NCI-H1694 treated with DMSO at 0.1 percent for 48 hours (cell line): ENCODE measurements around the gene MEG3.
"Not testable (repeated sequence)": the region's sequence is repeated elsewhere in the genome, so short reads cannot be mapped to it uniquely, and the experiment has no call there.

Experiments used
- DNase-seq: peaks from one replicate; lab custom pipeline; 2025; lab: John Stamatoyannopoulos, UW

Gene MEG3

GRCh38 chr14:100815478-100816285, 10.2 kb upstream of the MEG3 start:
- DNase-seq, result no peak

GRCh38 chr14:100816286-100816949, 9.5 kb upstream of the MEG3 start:
- DNase-seq, result no peak

DNA sequence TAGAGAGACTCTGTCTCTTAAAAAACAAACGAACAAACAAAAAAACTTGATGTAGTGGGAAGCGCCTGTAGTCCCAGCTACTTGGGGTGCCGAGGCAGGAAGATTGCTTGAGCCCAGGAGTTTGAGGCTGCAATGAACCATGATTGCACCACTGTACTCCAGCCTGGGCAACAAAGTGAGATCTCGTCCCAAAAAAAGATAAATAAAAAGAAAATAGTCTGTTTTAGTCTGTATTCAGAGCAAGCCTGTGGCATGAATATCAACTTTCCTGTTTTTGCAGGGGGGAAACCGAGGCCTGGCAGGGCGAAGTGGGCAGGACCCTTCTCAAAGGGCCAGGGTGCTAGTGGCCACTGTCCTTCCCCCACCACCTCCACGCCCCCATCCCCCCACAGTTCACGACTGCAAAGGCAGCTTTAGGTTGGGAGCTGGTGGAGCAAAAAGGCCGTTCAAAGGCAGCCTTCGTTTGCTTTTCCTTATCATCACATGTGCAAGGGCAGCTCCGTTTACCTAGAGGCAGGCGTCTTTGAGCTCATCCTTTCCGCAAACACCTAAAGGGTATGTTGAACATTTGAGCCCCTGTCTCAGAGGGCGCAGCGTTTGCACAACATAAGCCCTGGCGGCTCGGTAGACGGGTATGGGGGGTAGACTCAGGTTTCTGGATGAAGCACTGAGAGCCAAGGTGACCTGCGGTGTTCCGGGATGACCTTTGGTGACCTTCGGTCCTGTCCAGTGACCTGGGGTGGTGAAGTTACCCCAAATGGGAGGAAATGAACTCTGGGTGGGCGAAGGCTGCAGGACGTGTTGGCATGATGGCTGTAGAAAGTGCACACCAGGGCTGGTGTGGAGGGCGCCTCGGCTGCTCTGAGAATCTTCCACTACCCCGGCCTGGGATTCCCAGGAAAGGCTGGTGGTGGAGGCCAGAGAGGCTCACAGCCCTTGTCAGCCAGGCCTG, 8.7 kb upstream of the MEG3 start:
- no peak for DNase-seq

- DNase-seq, result no peak
Observed at GRCh38 chr14:100818221-100818699, 7.7 kb upstream of the MEG3 start.

- DNase-seq, result not testable (repeated sequence)
Observed at GRCh38 chr14:100818923-100819322, 7.0 kb upstream of the MEG3 start.

GRCh38 chr14:100819453-100819828, 6.5 kb upstream of the MEG3 start:
- no peak for DNase-seq

DNA sequence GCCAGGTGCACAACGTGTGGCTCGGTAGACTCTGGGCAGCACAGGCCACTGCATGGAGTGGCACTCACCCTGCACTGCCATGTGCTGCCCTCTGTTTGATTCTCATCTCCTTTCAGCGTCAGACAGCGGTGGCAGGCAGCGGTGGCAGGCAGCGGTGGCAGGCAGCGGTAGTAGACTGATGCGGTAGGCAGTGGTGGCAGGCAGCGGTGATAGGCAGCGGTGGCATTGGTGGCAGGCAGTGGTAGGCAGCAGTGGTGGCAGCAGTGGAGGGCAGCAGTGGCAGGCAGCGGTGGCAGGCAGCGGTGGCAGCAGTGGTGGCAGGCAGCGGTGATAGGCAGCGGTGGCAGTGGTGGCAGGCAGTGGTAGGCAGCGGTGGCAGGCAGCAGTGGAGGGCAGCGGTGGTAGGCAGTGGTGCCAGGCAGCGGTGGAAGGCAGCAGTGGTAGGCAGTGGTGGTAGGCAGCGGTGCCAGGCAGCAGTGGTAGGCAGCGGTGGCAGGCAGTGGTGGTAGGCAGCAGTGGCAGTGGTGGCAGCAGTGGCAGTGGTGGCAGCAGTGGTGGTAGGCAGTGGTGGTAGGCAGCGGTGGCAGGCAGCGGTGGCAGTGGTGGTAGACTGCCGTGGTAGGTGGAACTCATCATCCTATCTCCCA, 6.0 kb upstream of the MEG3 start:
- DNase-seq, result no peak

DNA sequence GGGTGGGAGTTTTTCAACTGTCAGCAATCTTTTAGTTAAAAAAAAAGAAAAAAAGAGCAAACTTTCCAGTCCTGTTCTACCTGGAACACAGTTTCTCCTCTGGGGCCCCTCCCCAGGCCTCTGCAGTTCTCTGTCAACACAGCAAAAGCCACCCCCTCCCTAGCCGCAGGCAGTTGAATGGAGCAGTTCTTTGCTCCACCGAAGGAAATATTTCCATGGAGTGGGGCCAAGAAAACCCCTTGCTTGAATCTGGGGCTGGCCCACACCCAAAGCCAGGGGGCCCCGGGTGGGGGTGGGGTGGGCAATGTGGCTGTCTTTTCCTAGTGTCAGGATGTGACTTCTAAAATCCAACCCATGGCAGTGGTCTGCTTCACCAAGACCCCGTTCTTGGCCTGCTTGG, 5.0 kb upstream of the MEG3 start:
- no peak for DNase-seq

- DNase-seq, result no peak
Observed at GRCh38 chr14:100822013-100822412, 3.9 kb upstream of the MEG3 start.

DNA sequence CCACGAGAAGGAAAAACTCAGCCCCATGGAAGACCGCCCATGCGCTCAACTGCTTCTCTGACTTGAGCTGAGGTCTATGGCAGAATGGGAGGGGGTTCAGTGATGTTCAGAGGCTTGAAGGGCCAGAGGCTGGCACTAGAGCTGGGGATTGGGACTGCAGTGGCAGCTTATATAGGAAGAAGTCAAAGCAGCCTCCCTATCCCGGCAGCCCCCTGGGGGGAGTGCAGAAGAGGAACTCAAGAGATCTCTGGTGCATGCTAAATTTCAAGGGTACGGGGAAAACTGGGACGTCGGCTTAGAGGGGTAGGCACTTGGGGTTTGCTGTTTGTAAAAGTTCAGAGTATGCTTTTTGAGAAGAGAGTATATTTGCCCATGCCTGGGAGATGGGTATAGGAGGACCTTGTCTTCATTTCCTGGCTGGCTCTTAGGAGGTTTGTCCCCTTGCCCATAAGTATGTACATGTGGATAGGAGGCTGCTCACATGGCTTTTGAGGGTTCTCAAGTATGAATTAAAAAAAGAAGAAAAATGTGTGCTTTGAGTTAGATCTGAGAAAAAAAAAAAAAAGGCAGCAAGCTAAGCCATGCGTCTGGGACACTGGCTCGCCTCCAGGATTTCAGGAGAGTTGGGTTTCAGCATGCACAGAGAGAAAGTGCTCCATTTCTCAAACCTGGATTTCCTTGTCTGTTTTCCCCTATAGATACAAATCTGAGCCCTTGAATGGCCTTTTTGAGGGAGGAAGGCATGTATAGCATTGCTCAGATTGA, 3.2 kb upstream of the MEG3 start:
- DNase-seq, result peak; percentile 55

- DNase-seq, result no peak
Observed at GRCh38 chr14:100823413-100824080, 2.4 kb upstream of the MEG3 start.

DNA sequence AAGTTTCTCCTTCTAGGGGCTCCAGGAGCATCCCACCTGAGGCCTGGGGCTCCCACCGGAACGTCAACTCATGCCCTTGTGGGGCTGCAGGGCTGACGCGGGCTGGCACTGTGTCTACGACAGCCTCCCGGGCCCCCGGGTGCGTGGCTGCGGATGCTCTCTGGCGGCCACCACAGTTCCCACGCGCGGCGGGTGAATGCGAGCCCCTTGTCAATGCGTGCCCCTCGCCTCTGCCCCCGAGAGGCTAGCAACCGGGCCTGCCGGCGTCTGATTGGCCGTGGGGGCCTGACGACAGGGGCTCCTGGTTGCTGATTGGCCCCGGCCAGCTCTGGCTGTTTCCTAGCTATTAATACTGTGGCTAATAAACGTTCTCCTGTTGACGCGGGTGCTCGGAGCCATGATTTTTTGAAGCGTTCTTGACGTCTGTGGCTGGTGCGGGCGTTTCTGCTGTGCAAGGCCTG, 1.8 kb upstream of the MEG3 start:
- no peak for DNase-seq

DNA sequence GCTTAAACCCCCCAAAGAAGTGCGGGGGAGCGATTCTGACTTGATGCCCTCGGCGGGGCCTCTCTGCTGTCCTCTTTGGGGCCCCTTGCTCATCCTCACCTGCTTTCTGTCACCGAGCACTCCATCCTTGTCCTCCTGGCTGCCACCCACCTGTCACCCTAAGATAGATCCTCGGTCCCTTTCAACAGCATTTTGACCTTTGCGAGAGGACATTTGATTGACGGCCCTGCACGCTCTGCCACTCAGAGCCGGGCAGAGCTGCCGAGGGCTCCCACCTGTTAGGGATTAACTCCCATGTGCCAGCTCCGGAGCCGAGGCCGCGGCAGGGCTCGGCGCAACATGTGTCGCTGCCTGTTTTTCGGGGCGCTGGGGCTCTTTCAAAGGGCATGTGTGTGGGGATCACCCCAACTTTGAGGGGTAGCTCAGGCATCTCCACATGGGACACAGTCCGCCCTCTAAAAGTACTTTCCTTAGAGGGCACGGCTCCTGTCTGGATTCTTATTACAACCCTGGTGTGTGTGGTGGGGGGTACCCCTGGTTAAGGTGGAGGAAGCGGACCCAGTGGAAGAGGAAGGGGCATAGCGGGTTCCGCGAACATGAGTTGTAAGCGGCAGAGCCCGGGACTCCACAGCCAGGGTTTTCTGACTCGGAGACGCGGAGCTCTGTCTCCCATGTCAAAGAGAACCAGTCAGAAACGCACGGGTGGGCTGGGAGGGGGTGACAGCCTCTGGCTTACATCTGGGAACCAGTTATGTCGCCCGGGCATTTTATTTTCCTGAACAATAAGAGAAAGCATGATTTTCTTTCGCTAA, 811 bp upstream of the MEG3 start:
- no peak for DNase-seq

GRCh38 chr14:100826391-100827100, 628 bp downstream of the MEG3 start:
- DNase-seq, result no peak

DNA sequence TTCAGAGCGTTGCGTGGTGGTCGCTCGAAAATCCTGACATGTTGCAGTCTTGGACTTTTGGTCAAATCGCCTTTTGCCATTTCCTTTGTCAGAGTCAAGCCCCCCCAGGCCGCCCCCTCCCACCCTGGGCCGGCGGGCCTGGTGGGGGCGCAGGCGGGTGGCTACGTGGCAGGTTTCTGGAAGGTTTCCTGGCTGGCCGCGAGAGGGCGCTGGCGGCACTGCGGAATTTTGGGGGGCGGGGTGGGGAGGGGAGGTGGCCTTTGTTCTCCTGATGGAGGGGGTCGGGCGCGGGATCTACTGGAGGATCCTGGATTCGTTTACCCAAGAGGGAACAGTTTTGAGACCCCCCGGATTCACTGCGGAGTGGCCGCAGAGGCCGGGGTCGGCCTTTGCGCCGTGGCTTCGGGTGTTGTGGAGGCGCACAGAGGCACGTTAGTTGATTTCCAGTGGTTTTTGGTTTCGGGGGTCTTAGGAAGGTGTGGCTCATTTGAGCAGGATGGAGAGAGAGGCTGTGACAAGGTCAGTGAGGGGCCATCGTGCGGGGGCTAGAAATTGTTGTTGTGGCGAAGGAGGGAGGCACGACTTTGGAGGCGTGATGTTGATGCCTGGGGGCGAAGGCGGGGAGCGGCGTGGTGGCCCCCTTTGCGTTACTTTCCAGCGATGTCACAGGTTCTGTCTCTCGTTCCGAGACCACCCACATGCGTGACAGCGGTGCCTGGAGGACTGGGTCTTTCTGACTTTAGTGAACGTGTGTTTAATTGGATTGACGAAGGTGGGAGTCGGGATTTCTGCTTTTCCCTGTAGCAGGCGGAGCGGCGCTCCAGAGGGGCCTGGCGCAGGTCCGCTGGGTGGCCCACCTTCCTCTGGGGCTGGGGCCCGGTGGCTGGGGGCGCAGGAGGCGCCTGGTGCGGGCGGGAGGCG, 1.4 kb downstream of the MEG3 start:
- DNase-seq, result no peak

- DNase-seq, result no peak
Observed at GRCh38 chr14:100828031-100828769, 2.3 kb downstream of the MEG3 start.

GRCh38 chr14:100830681-100831080, 4.8 kb downstream of the MEG3 start:
- no peak for DNase-seq
